WTC11 (cell line): ENCODE measurements around the gene ATP5F1D. TPM values are rescaled to one million over a fixed set of nuclear protein-coding genes. Genes with fewer than 3 reads are reported as not detected.

Experiments used
- ATAC-seq: fragments of 200-7000 bp; cut with Tn5 transposase; 2 replicates; pipeline ENCODE4 v1.10.0; 2021; ENCODE audit warnings: mild to moderate bottlenecking, moderate library complexity
- CTCF ChIA-PET: fragments of 300-600 bp; sonication (Branson Sonifier 250); formaldehyde crosslinking; loops from one replicate; lab custom pipeline; 2021; ENCODE audit warnings: antibody characterized with exemption; lab: Charles Lee
- POLR2A ChIA-PET: fragments of 350-600 bp; sonication (Branson Sonifier 250); formaldehyde crosslinking; loops from one replicate; lab custom pipeline; 2021; ENCODE audit warnings: antibody characterized with exemption; lab: Charles Lee
- DNase-seq: peaks from one replicate; pipeline ENCODE4 v3.0.0; 2021; ENCODE audit warnings: low spot score
- H3K27ac Mint-ChIP-seq: 2 replicates; pipeline ENCODE4 v1.8.0; 2021; ENCODE audit warnings: mixed read lengths
- H3K27me3 Mint-ChIP-seq: 2 replicates; pipeline ENCODE4 v1.8.0; 2021; ENCODE audit warnings: low read depth, mild to moderate bottlenecking, moderate library complexity, mixed read lengths
- H3K36me3 Mint-ChIP-seq: 2 replicates; pipeline ENCODE4 v1.8.0; 2021; ENCODE audit warnings: mixed read lengths
- H3K4me1 Mint-ChIP-seq: 2 replicates; pipeline ENCODE4 v1.8.0; 2022; ENCODE audit warnings: mixed read lengths
- H3K4me3 Mint-ChIP-seq: 2 replicates; pipeline ENCODE4 v1.8.0; 2021; ENCODE audit warnings: mild to moderate bottlenecking, moderate library complexity, mixed read lengths
- H3K9me3 Mint-ChIP-seq: 2 replicates; pipeline ENCODE4 v1.8.0; 2021; ENCODE audit warnings: mixed read lengths
- ATF1 ChIP-seq: sonication (generic); formaldehyde crosslinking; IDR thresholded peaks from 2 replicates; pipeline ENCODE4 v1.8.1; 2023; ENCODE audit warnings: mild to moderate bottlenecking, moderate library complexity, missing genetic modification reagents
- CREM ChIP-seq: sonication (generic); formaldehyde crosslinking; IDR thresholded peaks from 2 replicates; pipeline ENCODE4 v1.8.1; 2022; ENCODE audit warnings: mild to moderate bottlenecking, missing genetic modification reagents, moderate library complexity
- JAZF1 ChIP-seq: fragments of 250-450 bp; sonication (Bioruptor Pico); IDR thresholded peaks from 2 replicates; pipeline ENCODE4 v1.9.0; 2021; ENCODE audit warnings: moderate library complexity, mild to moderate bottlenecking, inconsistent platforms
- JUN ChIP-seq: sonication (generic); formaldehyde crosslinking; IDR thresholded peaks from 2 replicates; pipeline ENCODE4 v1.8.0; 2023; ENCODE audit warnings: mild to moderate bottlenecking, missing genetic modification reagents
- SOX15 ChIP-seq: fragments of 250-450 bp; sonication (Bioruptor Pico); IDR thresholded peaks from 2 replicates; pipeline ENCODE4 v1.9.0; 2021; ENCODE audit warnings: mild to moderate bottlenecking
- ZNF317 ChIP-seq: sonication (generic); formaldehyde crosslinking; IDR thresholded peaks from 2 replicates; pipeline ENCODE4 v1.8.1; 2023; ENCODE audit warnings: low read depth, mild to moderate bottlenecking, moderate library complexity, missing genetic modification reagents, borderline replicate concordance
- total RNA-seq: library from RNA; stranded (reverse); gene quantifications from 3 replicates; pipeline ENCODE4 v1.2.3, GENCODE V29; 2021
- TF ChIP-seq, protein P1 (sequence below): fragments of 250-450 bp; sonication (Bioruptor Pico); conservative IDR thresholded peaks from 2 replicates; pipeline ENCODE4 v1.9.0; 2021; ENCODE audit warnings: mild to moderate bottlenecking
- TF ChIP-seq, protein P2 (sequence below): fragments of 250-450 bp; sonication (Bioruptor Pico); IDR thresholded peaks from 2 replicates; pipeline ENCODE4 v1.9.0; 2021; ENCODE audit warnings: mild to moderate bottlenecking
- TF ChIP-seq, protein P3 (sequence below): sonication (generic); formaldehyde crosslinking; IDR thresholded peaks from 2 replicates; pipeline ENCODE4 v1.8.1; 2022; ENCODE audit warnings: low read depth, missing genetic modification reagents, borderline replicate concordance
- TF ChIP-seq, protein P4 (sequence below): fragments of 250-450 bp; sonication (Bioruptor Pico); IDR thresholded peaks from 2 replicates; pipeline ENCODE4 v1.9.0; 2021; ENCODE audit warnings: mild to moderate bottlenecking, borderline replicate concordance

The ATP5F1D gene
- total RNA-seq, 1 experiment from 2014 or later = 277 TPM

- H3K4me1 Mint-ChIP-seq = peaks cover 5% of the 10 kb centered on the region; the same call in 1 of the 2 replicates
- ATAC-seq (no peak), DNase-seq (no peak)
- H3K27ac Mint-ChIP-seq = no peak overlapping the region
- TF ChIP-seq JUN (CRISPR knock-in tag) = no peak
- ChIA-PET CTCF (interaction anchor here (0.9 to 1.4 kb wide), 3 partner anchors 20 to 46 kb away, joined by 3 to 5 read pairs (median 3); no protein-coding TSS in a partner anchor), POLR2A (no interaction called here)
- H3K9me3 Mint-ChIP-seq = no peaks in the 10 kb centered on the region
- H3K27me3 Mint-ChIP-seq = peaks cover 12% of the 10 kb centered on the region
- H3K4me3 Mint-ChIP-seq = no peak overlapping the region
- H3K36me3 Mint-ChIP-seq = no peaks in the 10 kb centered on the region
These were observed 49.4 kb downstream of the ATP5F1D start for GRCh38 chr19:1290703-1291651.

GRCh38 chr19:1291761-1292418 lies 50.3 kb downstream of the ATP5F1D start:
- Mint-ChIP-seq H3K36me3 (no peaks in the 10 kb centered on the region), H3K4me1 (peaks cover 3% of the 10 kb centered on the region; the same call in 1 of the 2 replicates), H3K9me3 (no peaks in the 10 kb centered on the region), H3K4me3 (no peak overlapping the region), H3K27me3 (peaks cover 8% of the 10 kb centered on the region), H3K27ac (no peak overlapping the region)
- ChIA-PET POLR2A (no interaction called here), CTCF (interaction anchor here (0.9 to 1.2 kb wide), 2 partner anchors 19 to 25 kb away, joined by 3 to 5 read pairs; no protein-coding TSS in a partner anchor)
- DNase-seq = no peak
- ATAC-seq = no peak
- TF ChIP-seq SOX15 (CRISPR knock-in tag) (no peak), JAZF1 (CRISPR knock-in tag) (no peak), ZNF317 (no peak), CREM (no peak), ATF1 (CRISPR knock-in tag) (no peak)
- TF ChIP-seq, protein P1, sequence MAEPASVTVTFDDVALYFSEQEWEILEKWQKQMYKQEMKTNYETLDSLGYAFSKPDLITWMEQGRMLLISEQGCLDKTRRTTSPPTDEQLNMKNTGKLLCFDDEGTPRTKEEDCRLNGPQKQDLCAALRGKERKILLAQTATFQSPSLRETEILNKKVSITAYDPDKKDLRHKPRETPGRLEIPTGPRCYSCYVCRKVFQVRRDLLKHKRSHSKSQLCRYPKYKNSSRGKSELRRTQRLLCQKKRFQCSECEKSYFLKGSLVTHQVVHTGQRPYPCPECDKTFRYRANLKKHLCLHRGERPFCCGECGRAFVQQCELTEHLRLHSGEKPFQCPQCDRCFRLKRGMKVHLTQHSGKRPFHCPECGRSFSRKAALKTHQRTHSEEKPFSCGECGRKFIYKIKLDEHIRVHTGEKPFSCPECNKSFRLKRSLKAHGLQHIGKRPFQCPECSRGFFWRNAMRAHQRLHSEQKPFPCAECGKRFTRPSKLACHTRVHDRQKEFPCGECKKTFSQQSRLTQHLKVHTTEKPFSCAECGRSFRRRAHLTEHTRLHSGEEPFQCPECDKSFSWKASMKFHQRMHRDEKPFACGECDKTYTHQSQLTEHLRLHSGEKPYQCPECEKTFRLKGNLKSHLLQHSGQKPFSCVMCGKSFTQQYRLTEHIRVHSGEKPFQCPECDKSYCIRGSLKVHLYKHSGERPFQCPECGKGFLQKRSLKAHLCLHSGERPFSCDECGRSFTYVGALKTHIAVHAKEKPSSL (CRISPR knock-in tag) = no peak
- TF ChIP-seq, protein P2, sequence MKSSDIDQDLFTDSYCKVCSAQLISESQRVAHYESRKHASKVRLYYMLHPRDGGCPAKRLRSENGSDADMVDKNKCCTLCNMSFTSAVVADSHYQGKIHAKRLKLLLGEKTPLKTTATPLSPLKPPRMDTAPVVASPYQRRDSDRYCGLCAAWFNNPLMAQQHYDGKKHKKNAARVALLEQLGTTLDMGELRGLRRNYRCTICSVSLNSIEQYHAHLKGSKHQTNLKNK = no peak
- TF ChIP-seq, protein P3, sequence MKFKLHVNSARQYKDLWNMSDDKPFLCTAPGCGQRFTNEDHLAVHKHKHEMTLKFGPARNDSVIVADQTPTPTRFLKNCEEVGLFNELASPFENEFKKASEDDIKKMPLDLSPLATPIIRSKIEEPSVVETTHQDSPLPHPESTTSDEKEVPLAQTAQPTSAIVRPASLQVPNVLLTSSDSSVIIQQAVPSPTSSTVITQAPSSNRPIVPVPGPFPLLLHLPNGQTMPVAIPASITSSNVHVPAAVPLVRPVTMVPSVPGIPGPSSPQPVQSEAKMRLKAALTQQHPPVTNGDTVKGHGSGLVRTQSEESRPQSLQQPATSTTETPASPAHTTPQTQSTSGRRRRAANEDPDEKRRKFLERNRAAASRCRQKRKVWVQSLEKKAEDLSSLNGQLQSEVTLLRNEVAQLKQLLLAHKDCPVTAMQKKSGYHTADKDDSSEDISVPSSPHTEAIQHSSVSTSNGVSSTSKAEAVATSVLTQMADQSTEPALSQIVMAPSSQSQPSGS (CRISPR knock-in tag) = no peak
- TF ChIP-seq, protein P4, sequence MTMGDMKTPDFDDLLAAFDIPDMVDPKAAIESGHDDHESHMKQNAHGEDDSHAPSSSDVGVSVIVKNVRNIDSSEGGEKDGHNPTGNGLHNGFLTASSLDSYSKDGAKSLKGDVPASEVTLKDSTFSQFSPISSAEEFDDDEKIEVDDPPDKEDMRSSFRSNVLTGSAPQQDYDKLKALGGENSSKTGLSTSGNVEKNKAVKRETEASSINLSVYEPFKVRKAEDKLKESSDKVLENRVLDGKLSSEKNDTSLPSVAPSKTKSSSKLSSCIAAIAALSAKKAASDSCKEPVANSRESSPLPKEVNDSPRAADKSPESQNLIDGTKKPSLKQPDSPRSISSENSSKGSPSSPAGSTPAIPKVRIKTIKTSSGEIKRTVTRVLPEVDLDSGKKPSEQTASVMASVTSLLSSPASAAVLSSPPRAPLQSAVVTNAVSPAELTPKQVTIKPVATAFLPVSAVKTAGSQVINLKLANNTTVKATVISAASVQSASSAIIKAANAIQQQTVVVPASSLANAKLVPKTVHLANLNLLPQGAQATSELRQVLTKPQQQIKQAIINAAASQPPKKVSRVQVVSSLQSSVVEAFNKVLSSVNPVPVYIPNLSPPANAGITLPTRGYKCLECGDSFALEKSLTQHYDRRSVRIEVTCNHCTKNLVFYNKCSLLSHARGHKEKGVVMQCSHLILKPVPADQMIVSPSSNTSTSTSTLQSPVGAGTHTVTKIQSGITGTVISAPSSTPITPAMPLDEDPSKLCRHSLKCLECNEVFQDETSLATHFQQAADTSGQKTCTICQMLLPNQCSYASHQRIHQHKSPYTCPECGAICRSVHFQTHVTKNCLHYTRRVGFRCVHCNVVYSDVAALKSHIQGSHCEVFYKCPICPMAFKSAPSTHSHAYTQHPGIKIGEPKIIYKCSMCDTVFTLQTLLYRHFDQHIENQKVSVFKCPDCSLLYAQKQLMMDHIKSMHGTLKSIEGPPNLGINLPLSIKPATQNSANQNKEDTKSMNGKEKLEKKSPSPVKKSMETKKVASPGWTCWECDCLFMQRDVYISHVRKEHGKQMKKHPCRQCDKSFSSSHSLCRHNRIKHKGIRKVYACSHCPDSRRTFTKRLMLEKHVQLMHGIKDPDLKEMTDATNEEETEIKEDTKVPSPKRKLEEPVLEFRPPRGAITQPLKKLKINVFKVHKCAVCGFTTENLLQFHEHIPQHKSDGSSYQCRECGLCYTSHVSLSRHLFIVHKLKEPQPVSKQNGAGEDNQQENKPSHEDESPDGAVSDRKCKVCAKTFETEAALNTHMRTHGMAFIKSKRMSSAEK (CRISPR knock-in tag) = no peak
